Kidney (tissue), 14 donors: ENCODE data around the gene ADAM17. TPM values are rescaled to one million over a fixed set of nuclear protein-coding genes. Genes with fewer than 3 reads are reported as not detected.
"Not testable (repeated sequence)": the region's sequence is repeated elsewhere in the genome, so short reads cannot be mapped to it uniquely, and the experiment has no call there.

ENCODE experiments used
- DNase-seq, 5 donors: peaks; one replicate each; pipeline ENCODE4 v3.0.0-alpha.2; 2013 to 2020
- FAIRE-seq: peaks from 2 replicates; lab custom pipeline; 2012; peaks lifted over from hg19 to GRCh38; lab: Jason Lieb, UNC
- H3K27ac ChIP-seq, 2 donors: one replicate each; pipeline ENCODE4 v1.7.0; 2013; ENCODE audit warnings: low read depth in 2 of 2, low read length in 2 of 2, inconsistent platforms in 1 of 2
- H3K27me3 ChIP-seq: one replicate; pipeline ENCODE4 v1.7.1; 2013; ENCODE audit warnings: low read length, inconsistent platforms; ENCODE audit not compliant: control insufficient read depth, insufficient read depth
- H3K36me3 ChIP-seq, 3 donors: one replicate each; pipeline versions ENCODE4 v1.7.0 to v1.7.1; 2013; ENCODE audit warnings: low read length in 3 of 3, control low read depth in 1 of 3, inconsistent platforms in 1 of 3; ENCODE audit not compliant: insufficient read depth in 3 of 3, control insufficient read depth in 2 of 3
- H3K4me1 ChIP-seq, 3 donors: one replicate each; pipeline versions ENCODE4 v1.7.0 to v1.7.1; 2013; ENCODE audit warnings: low read length in 3 of 3, inconsistent platforms in 1 of 3, low read depth in 1 of 3; ENCODE audit not compliant: control insufficient read depth in 2 of 3, insufficient read depth in 2 of 3
- H3K4me3 ChIP-seq, 3 donors: one replicate each; pipeline versions ENCODE4 v1.7.0 to v1.8.1; 2013; ENCODE audit warnings: low read length in 3 of 3, control low read depth in 1 of 3, inconsistent platforms in 1 of 3
- H3K9ac ChIP-seq, 3 donors: one replicate each; pipeline versions ENCODE4 v1.7.0 to v1.7.1; 2013; ENCODE audit warnings: low read length in 3 of 3, control low read depth in 1 of 3, inconsistent platforms in 1 of 3
- H3K9me3 ChIP-seq, 3 donors: one replicate each; pipeline versions ENCODE4 v1.7.0 to v1.7.1; 2013; ENCODE audit warnings: low read length in 3 of 3, control low read depth in 1 of 3, inconsistent platforms in 1 of 3; ENCODE audit not compliant: control insufficient read depth in 2 of 3, insufficient read depth in 1 of 3
- CTCF ChIP-seq: IDR thresholded peaks from 3 replicates; pipeline ENCODE4 v1.5.1; 2012; ENCODE audit warnings: mild to moderate bottlenecking, moderate library complexity, borderline replicate concordance; ENCODE audit not compliant: insufficient read depth; ENCODE audit errors: extremely low read depth
- intact Hi-C: fragments of 100-400 bp; cut with DNase I; formaldehyde crosslinking; loops from one replicate; pipeline ENCODE4 v1.11.1; 2022
- polyA plus RNA-seq: library from polyadenylated mRNA; stranded (reverse); fragments of 350-450 nt; fragmentation: Illumina TruSeq; extraction: RNeasy Lipid Tissue Mini Kit (QIAGEN cat#74804); gene quantifications from one replicate; pipeline ENCODE4 v1.2.3, GENCODE V29; 2014; ENCODE audit warnings: low read depth, low replicate concordance; ENCODE audit not compliant: insufficient read depth
- total RNA-seq: library from RNA; stranded (reverse); fragmentation: NEBNext Ultra II Directional; extraction: Animal tissue kit (Norgen Biotek cat#: 25700); gene quantifications from one replicate; pipeline ENCODE4 v1.2.1, GENCODE V29; 2021
- donor health status: control.
- donor health status: control.
- donor health status: control.
- donor health status: control.
- donor health status: control.
- donor health status: DM: yes; HTN: yes; CAD: no.
- donor health status: Normal renal cell carcinoma (clear cell type).

The ADAM17 gene
- total and polyA plus RNA-seq, 2 donors from 2014 or later = 6.5 to 29.9 TPM

- FAIRE-seq = no peak
These were observed 721 bp downstream of the ADAM17 start for GRCh38 chr2:9554921-9555296.

GRCh38 chr2:9552219-9553178 lies 3.1 kb downstream of the ADAM17 start:
- Histone ChIP-seq H3K4me1 (peaks cover 0 to 8% (median 7%) of the 10 kb centered on the region in 3 donors), H3K27me3 (no peaks in the 10 kb centered on the region), H3K27ac (no peak overlapping the region), H3K9me3 (no peaks in the 10 kb centered on the region), H3K4me3 (no peak overlapping the region), H3K36me3 (no peaks in the 10 kb centered on the region), H3K9ac (no peak overlapping the region)
- intact Hi-C loops = no loop called here
- DNase-seq = no peak
- TF ChIP-seq CTCF = no peak
- no peak for FAIRE-seq

More at GRCh38 chr2:9554921-9555296, 721 bp downstream of the ADAM17 start:
- peaks cover 0 to 7% (median 7%) of the 10 kb centered on the region in 3 donors for H3K4me1 ChIP-seq
- intact Hi-C loops = no loop called here
- H3K9me3 ChIP-seq = no peaks in the 10 kb centered on the region
- H3K9ac ChIP-seq = peak overlapping the region; percentile 63 to 98 (median 75)
- no peaks in the 10 kb centered on the region for H3K27me3 ChIP-seq
- H3K27ac ChIP-seq = peak overlapping the region; percentile 91 to 97
- peak in 3 of 5 donors; percentile 48 to 88 (median 78) for DNase-seq
- no peak for TF ChIP-seq CTCF
- H3K36me3 ChIP-seq = no peaks in the 10 kb centered on the region
- H3K4me3 ChIP-seq = peak overlapping the region; percentile 74 to 88 (median 87)

- H3K4me3 ChIP-seq, H3K9ac ChIP-seq, intact Hi-C loops, FAIRE-seq, DNase-seq, H3K36me3 ChIP-seq, H3K9me3 ChIP-seq, H3K27me3 ChIP-seq, H3K27ac ChIP-seq: not testable (repeated sequence)
- peaks cover 0 to 10% (median 9%) of the 10 kb centered on the region in 3 donors for H3K4me1 ChIP-seq
These were observed 4.7 kb downstream of the ADAM17 start for GRCh38 chr2:9550859-9551391.

- no peak overlapping the region for H3K4me3 ChIP-seq
- TF ChIP-seq CTCF = no peak
- H3K27ac ChIP-seq = no peak overlapping the region
- FAIRE-seq = no peak
- no peaks in the 10 kb centered on the region for H3K9me3 ChIP-seq
- no peaks in the 10 kb centered on the region for H3K27me3 ChIP-seq
- intact Hi-C loops = no loop called here
- no peaks in the 10 kb centered on the region for H3K36me3 ChIP-seq
- no peak overlapping the region for H3K9ac ChIP-seq
- peaks cover 0 to 10% (median 9%) of the 10 kb centered on the region in 3 donors for H3K4me1 ChIP-seq
- DNase-seq = no peak
These were observed 6.2 kb downstream of the ADAM17 start for GRCh38 chr2:9549420-9549819.
